B cell (primary cell): ENCODE results near the gene EIPR1.

Experiments used
- EZH2 ChIP-seq: IDR thresholded peaks from 2 replicates; pipeline ENCODE4 v1.6.1; 2012; ENCODE audit warnings: borderline replicate concordance, low read depth, mild to moderate bottlenecking, moderate library complexity, low read length; ENCODE audit not compliant: insufficient read depth, poor library complexity, severe bottlenecking
- TF ChIP-seq, protein P1 (sequence below): fragments of 200-600 bp; IDR thresholded peaks from one replicate; pipeline ENCODE4 v1.8.0; 2022; ENCODE audit warnings: antibody characterized with exemption, mild to moderate bottlenecking

DNA sequence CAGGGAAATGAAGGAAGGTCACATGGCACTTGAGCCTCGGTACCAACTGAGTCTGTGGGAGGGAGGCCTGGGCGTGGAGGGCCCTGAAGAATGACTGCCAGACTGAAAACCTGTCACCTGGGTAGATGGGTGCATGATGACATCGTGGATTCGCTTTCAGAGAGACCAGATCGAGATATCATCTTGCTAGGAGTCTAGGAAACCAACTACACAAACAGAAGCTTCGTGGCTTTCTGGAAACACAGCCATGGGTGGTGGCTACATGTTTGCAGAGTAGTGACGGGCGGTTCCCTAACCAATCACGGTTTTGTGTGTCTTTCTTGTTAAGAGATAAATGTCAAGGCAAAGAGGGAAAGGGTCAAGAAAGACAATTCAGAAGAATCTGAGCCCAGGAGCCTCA is 155.0 kb downstream of the EIPR1 start:
- TF ChIP-seq, protein P1, sequence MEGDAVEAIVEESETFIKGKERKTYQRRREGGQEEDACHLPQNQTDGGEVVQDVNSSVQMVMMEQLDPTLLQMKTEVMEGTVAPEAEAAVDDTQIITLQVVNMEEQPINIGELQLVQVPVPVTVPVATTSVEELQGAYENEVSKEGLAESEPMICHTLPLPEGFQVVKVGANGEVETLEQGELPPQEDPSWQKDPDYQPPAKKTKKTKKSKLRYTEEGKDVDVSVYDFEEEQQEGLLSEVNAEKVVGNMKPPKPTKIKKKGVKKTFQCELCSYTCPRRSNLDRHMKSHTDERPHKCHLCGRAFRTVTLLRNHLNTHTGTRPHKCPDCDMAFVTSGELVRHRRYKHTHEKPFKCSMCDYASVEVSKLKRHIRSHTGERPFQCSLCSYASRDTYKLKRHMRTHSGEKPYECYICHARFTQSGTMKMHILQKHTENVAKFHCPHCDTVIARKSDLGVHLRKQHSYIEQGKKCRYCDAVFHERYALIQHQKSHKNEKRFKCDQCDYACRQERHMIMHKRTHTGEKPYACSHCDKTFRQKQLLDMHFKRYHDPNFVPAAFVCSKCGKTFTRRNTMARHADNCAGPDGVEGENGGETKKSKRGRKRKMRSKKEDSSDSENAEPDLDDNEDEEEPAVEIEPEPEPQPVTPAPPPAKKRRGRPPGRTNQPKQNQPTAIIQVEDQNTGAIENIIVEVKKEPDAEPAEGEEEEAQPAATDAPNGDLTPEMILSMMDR: no peak
- no peak for TF ChIP-seq EZH2
